ENCODE data around the gene CAPN11.
"Not testable (repeated sequence)": the region's sequence is repeated elsewhere in the genome, so short reads cannot be mapped to it uniquely, and the experiment has no call there.

The CAPN11 gene

GRCh38 chr6:44157152-44157521 is 1.5 kb upstream of the CAPN11 start:
- DNase-seq = no peak

GRCh38 chr6:44161997-44162338 is 3.3 kb downstream of the CAPN11 start:
- no peak for DNase-seq

GRCh38 chr6:44162876-44163625 is 4.4 kb downstream of the CAPN11 start:
- DNase-seq = no peak

- no peak for DNase-seq
Measured at GRCh38 chr6:44166116-44166515, 7.5 kb downstream of the CAPN11 start.

GRCh38 chr6:44166591-44167184 is 8.1 kb downstream of the CAPN11 start:
- DNase-seq = no peak

- DNase-seq = no peak
Measured at GRCh38 chr6:44167567-44167966, 8.9 kb downstream of the CAPN11 start.

- no peak for DNase-seq
Measured at GRCh38 chr6:44169154-44169553, 10.5 kb downstream of the CAPN11 start.

GRCh38 chr6:44169886-44170570 is 11.4 kb downstream of the CAPN11 start:
- DNase-seq = no peak

- no peak for DNase-seq
Measured at GRCh38 chr6:44171899-44172546, 13.4 kb downstream of the CAPN11 start.

GRCh38 chr6:44172731-44173500 is 14.3 kb downstream of the CAPN11 start:
- DNase-seq = peak; percentile 88

GRCh38 chr6:44176130-44176761 is 17.6 kb downstream of the CAPN11 start:
- DNase-seq = no peak

GRCh38 chr6:44176762-44177509 is 18.3 kb downstream of the CAPN11 start:
- peak; percentile 26 for DNase-seq

- no peak for DNase-seq
Measured at GRCh38 chr6:44177691-44178423, 19.2 kb downstream of the CAPN11 start.

GRCh38 chr6:44178424-44179071 is 19.9 kb downstream of the CAPN11 start:
- no peak for DNase-seq

GRCh38 chr6:44179072-44179536 is 20.5 kb downstream of the CAPN11 start:
- no peak for DNase-seq

- no peak for DNase-seq
Measured at GRCh38 chr6:44179648-44180047, 21.0 kb downstream of the CAPN11 start.

GRCh38 chr6:44180406-44180805 is 21.8 kb downstream of the CAPN11 start:
- no peak for DNase-seq

- no peak for DNase-seq
Measured at GRCh38 chr6:44180886-44181285, 22.3 kb downstream of the CAPN11 start.

GRCh38 chr6:44181784-44182183 is 23.2 kb downstream of the CAPN11 start:
- not testable (repeated sequence) for DNase-seq

GRCh38 chr6:44182911-44183390 is 24.3 kb downstream of the CAPN11 start:
- DNase-seq = no peak

All from stimulated activated CD4-positive, alpha-beta T cell treated with anti-CD3 and anti-CD28 coated beads, Interleukin-15, amount 100 ng/mL, for 24 hours (primary cell).